Kidney epithelial cell (primary cell): ENCODE results near the gene AK6. TPM values are rescaled to one million over a fixed set of nuclear protein-coding genes. Genes with fewer than 3 reads are reported as not detected.

Source experiments
- DNase-seq: peaks from one replicate; pipeline ENCODE4 v3.0.0-alpha.2; 2010; ENCODE audit warnings: low read depth
- H3K27me3 ChIP-seq: 2 replicates; pipeline ENCODE4 v1.6.0; 2011; ENCODE audit warnings: low read length; ENCODE audit not compliant: control insufficient read depth, insufficient read depth
- H3K36me3 ChIP-seq: 2 replicates; pipeline ENCODE4 v1.5.1; 2011; ENCODE audit warnings: low read length; ENCODE audit not compliant: control insufficient read depth, insufficient read depth
- H3K4me3 ChIP-seq: 2 replicates; pipeline ENCODE4 v1.5.1; 2011; ENCODE audit warnings: low read depth, mild to moderate bottlenecking, control low read depth, low read length
- CTCF ChIP-seq: IDR thresholded peaks from 2 replicates; pipeline ENCODE4 v1.5.1; 2011; ENCODE audit warnings: mild to moderate bottlenecking, moderate library complexity, low read length, control low read depth, inconsistent platforms; ENCODE audit not compliant: insufficient read depth, poor library complexity, severe bottlenecking
- total RNA-seq: library from RNA; depleted of rRNA; stranded (reverse); fragments of >200 nt; gene quantifications from 2 replicates; pipeline ENCODE4 v1.2.3, GENCODE V29; 2015

AK6 gene
- total RNA-seq, 1 donor from 2014 or later: 19.5 TPM

GRCh38 chr5:69309380-69309779 is 59.9 kb downstream of the AK6 start:
- no peak for TF ChIP-seq CTCF

GRCh38 chr5:69308046-69308553 is 61.2 kb downstream of the AK6 start:
- Histone ChIP-seq H3K4me3 (no peak overlapping the region), H3K27me3 (no peaks in the 10 kb centered on the region), H3K36me3 (no peaks in the 10 kb centered on the region)
- no peak for DNase-seq
- TF ChIP-seq CTCF: no peak

More at GRCh38 chr5:69309380-69309779, 59.9 kb downstream of the AK6 start:
- H3K36me3 ChIP-seq: no peaks in the 10 kb centered on the region
- no peaks in the 10 kb centered on the region for H3K27me3 ChIP-seq
- no peak for DNase-seq
- no peak overlapping the region for H3K4me3 ChIP-seq

DNA sequence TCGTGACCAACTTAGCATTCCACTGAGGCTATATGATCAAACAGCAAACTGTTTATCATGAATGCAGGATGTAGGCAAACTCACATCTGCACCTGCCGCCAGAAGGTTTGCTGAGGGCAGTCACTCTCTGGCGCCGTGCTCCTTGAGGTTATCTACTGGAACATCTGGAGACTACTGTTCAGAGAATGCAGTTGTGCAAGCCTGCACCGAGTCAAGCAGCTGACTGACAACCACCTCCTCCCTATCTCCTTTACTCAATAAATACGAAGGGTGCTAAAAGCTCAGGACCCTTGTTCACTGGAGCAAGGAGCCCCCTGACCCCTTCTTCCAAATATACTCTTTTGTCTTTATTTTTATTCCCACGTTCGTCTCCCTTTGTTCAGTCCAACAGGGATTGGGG is 63.8 kb downstream of the AK6 start:
- Histone ChIP-seq H3K27me3 (no peaks in the 10 kb centered on the region), H3K4me3 (no peak overlapping the region), H3K36me3 (no peaks in the 10 kb centered on the region)
- DNase-seq: no peak
- no peak for TF ChIP-seq CTCF

Other genes starting within 250 kb of the AK6 start
- gene CCNB1, start 202.4 kb downstream of the AK6 start, total RNA-seq: 32.6 and 34.0 TPM in 2 replicates
- gene CENPH, start 179.9 kb downstream of the AK6 start, total RNA-seq: 11.5 and 13.3 TPM in 2 replicates
- 50.3 and 52.8 TPM in 2 replicates for gene CDK7, start 134.6 kb downstream of the AK6 start, total RNA-seq
- 7.5 and 9.4 TPM in 2 replicates for gene CCDC125, start 36.7 kb downstream of the AK6 start, total RNA-seq
- gene TAF9, start within 50 bp of the AK6 start, total RNA-seq: 66.9 and 67.2 TPM in 2 replicates
- 25.9 and 26.0 TPM in 2 replicates for gene RAD17, start 298 bp upstream of the AK6 start, total RNA-seq
- gene MARVELD2, start 45.6 kb upstream of the AK6 start, total RNA-seq: 27.6 and 28.6 TPM in 2 replicates
- 104 TPM in 2 replicates for gene OCLN, start 123.3 kb upstream of the AK6 start, total RNA-seq
- gene GTF2H2C, start 190.7 kb upstream of the AK6 start, total RNA-seq: 28.4 and 31.3 TPM in 2 replicates